Endothelial cell of umbilical vein (primary cell): ENCODE data around the gene SRM.

Experiments used
- EZH2 ChIP-seq: IDR thresholded peaks from 2 replicates; pipeline ENCODE4 v1.6.1; 2012; ENCODE audit warnings: borderline replicate concordance, low read depth, mild to moderate bottlenecking, moderate library complexity, low read length, inconsistent platforms; ENCODE audit not compliant: severe bottlenecking
- JUN ChIP-seq: IDR thresholded peaks from 2 replicates; pipeline ENCODE4 v1.6.1; 2011; ENCODE audit warnings: borderline replicate concordance, low read depth; ENCODE audit not compliant: insufficient read length, insufficient read depth
- MYC ChIP-seq: IDR thresholded peaks from one replicate; pipeline ENCODE4 v1.6.1; 2011; ENCODE audit warnings: mild to moderate bottlenecking, low read depth, low read length
- POLR2A ChIP-seq: IDR thresholded peaks from 2 replicates; pipeline ENCODE4 v1.6.1; 2012; ENCODE audit warnings: low read depth, mild to moderate bottlenecking, control low read depth, low read length
- POLR2AphosphoS5 ChIP-seq: IDR thresholded peaks from 2 replicates; pipeline ENCODE4 v1.6.1; 2012; ENCODE audit warnings: low read depth, mild to moderate bottlenecking, control low read depth, low read length, moderate library complexity; ENCODE audit not compliant: insufficient read depth
- TF ChIP-seq, protein P1 (sequence below), 2 donors: IDR thresholded peaks; 1 replicate in 1 of 2; 2 replicates in 1 of 2; pipeline ENCODE4 v1.5.1; 2011; ENCODE audit warnings: low read length in 2 of 2, mild to moderate bottlenecking in 2 of 2, moderate library complexity in 2 of 2, control low read depth in 1 of 2, inconsistent platforms in 1 of 2, low read depth in 1 of 2; ENCODE audit not compliant: insufficient read depth in 1 of 2; ENCODE audit errors: extremely low read depth in 1 of 2
- TF ChIP-seq, protein P2 (sequence below): IDR thresholded peaks from 2 replicates; pipeline ENCODE4 v1.6.1; 2011; ENCODE audit not compliant: insufficient read depth, insufficient read length

DNA sequence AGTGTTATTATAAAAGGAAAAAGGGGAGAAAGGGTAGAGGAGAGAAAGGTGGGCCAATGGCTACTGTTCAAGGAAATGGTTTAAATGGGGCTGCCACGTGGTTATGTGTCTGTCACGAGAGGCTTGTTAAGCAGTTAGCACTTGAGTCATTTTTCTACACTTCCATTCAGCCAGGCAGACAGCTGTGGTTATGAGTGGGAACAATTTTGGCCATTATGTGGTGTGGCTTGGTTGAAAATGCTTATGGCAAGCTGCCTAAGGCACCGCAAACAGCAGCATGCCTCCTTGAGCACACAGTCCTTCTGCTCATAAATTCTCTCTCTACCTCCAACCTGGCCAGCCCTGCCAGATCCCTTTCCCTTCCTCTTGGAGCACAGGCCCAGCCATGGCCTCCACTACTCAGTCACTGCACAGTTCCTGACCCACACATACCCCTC is 3.2 kb upstream of the SRM start:
- TF ChIP-seq, protein P1, sequence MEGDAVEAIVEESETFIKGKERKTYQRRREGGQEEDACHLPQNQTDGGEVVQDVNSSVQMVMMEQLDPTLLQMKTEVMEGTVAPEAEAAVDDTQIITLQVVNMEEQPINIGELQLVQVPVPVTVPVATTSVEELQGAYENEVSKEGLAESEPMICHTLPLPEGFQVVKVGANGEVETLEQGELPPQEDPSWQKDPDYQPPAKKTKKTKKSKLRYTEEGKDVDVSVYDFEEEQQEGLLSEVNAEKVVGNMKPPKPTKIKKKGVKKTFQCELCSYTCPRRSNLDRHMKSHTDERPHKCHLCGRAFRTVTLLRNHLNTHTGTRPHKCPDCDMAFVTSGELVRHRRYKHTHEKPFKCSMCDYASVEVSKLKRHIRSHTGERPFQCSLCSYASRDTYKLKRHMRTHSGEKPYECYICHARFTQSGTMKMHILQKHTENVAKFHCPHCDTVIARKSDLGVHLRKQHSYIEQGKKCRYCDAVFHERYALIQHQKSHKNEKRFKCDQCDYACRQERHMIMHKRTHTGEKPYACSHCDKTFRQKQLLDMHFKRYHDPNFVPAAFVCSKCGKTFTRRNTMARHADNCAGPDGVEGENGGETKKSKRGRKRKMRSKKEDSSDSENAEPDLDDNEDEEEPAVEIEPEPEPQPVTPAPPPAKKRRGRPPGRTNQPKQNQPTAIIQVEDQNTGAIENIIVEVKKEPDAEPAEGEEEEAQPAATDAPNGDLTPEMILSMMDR (IDR thresholded peaks at IDR 0.05; ENCODE audit: extremely low read depth in 1 of 2, insufficient read depth in 1 of 2, low read depth in 1 of 2, low read length in 2 of 2), result no peak
- TF ChIP-seq POLR2A (no peak), POLR2AphosphoS5 (no peak), JUN (no peak), MYC (no peak), EZH2 (no peak)
- TF ChIP-seq, protein P2, sequence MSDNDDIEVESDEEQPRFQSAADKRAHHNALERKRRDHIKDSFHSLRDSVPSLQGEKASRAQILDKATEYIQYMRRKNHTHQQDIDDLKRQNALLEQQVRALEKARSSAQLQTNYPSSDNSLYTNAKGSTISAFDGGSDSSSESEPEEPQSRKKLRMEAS, result no peak
